Adrenal gland (tissue), 5 donors: ENCODE data around the gene MSH5.
A peak's percentile ranks its signal among the peaks of the same experiment; 100 is the strongest.

Experiments
- POLR2A ChIP-seq, 2 donors: fragments of 450-650 bp; IDR thresholded peaks; one replicate each; pipeline ENCODE4 v1.6.1; 2017; ENCODE audit warnings: antibody characterized with exemption in 2 of 2, mild to moderate bottlenecking in 2 of 2, moderate library complexity in 1 of 2
- TF ChIP-seq, protein P1 (sequence below), 6 experiments: fragments of 450-650 bp in 4 of 6; fragments of 200-600 bp in 2 of 6; sonication (generic) in 1 of 6; IDR thresholded peaks; 1 replicate in 5 of 6; 2 replicates in 1 of 6; pipeline versions ENCODE4 v1.5.1 to v1.8.0; 2016 to 2021; ENCODE audit warnings: antibody characterized with exemption in 6 of 6, mild to moderate bottlenecking in 2 of 6, moderate library complexity in 1 of 6
- donor health status: DM: no; HTN: no; CAD: no.

DNA sequence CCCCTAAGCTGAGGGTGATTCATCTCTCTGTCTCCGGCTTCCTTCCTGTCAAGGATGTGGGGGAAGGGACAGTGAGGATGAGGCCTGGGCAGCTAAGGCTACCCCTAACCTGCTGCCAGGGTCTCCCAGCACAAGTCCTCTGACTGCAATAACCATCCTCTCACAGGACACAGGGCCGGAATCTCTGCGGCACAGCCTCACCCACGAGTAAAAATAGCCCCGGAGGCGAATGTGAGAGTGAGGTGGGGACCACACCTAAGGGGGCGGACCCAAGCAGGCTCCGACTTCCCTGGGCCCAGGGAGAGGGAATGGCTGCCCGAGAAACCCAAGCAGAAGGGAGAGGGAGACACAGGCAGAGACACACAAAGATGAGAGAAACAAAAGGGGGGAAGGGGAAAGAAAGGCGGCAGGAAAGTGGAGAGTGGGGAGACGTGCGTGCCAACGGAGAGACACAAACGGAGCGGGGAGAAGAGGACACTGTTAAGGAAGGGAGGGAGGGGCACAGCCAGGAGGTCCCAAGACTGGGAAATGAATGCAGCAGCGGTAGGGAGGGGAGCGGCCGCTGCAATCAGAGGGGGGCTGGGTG is 4.9 kb upstream of the MSH5 start:
- TF ChIP-seq POLR2A (IDR thresholded peaks at IDR 0.05) = peak in 1 of 2 donors; percentile 20
- TF ChIP-seq, protein P1, sequence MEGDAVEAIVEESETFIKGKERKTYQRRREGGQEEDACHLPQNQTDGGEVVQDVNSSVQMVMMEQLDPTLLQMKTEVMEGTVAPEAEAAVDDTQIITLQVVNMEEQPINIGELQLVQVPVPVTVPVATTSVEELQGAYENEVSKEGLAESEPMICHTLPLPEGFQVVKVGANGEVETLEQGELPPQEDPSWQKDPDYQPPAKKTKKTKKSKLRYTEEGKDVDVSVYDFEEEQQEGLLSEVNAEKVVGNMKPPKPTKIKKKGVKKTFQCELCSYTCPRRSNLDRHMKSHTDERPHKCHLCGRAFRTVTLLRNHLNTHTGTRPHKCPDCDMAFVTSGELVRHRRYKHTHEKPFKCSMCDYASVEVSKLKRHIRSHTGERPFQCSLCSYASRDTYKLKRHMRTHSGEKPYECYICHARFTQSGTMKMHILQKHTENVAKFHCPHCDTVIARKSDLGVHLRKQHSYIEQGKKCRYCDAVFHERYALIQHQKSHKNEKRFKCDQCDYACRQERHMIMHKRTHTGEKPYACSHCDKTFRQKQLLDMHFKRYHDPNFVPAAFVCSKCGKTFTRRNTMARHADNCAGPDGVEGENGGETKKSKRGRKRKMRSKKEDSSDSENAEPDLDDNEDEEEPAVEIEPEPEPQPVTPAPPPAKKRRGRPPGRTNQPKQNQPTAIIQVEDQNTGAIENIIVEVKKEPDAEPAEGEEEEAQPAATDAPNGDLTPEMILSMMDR (IDR thresholded peaks at IDR 0.05) = no peak
